HFFc6 (cell line): ENCODE results near the gene MROH2B. TPM values are rescaled to one million over a fixed set of nuclear protein-coding genes. Genes with fewer than 3 reads are reported as not detected.

Experiments used
- DNase-seq: peaks from one replicate; pipeline ENCODE4 v3.0.0-alpha.2; 2018
- H3K27ac Mint-ChIP-seq: 2 replicates; pipeline ENCODE4 v1.8.0; 2020; ENCODE audit warnings: mild to moderate bottlenecking, mixed read lengths
- H3K27me3 Mint-ChIP-seq: 2 replicates; pipeline ENCODE4 v1.8.0; 2021; ENCODE audit warnings: mild to moderate bottlenecking, moderate library complexity, mixed read lengths; ENCODE audit not compliant: insufficient read depth
- H3K36me3 Mint-ChIP-seq: 2 replicates; pipeline ENCODE4 v1.8.0; 2021; ENCODE audit warnings: low read depth, mixed read lengths
- H3K4me1 Mint-ChIP-seq: 2 replicates; pipeline ENCODE4 v1.8.0; 2020; ENCODE audit warnings: low read depth, mixed read lengths
- H3K4me3 Mint-ChIP-seq: 2 replicates; pipeline ENCODE4 v1.8.0; 2020; ENCODE audit warnings: mild to moderate bottlenecking, moderate library complexity, mixed read lengths
- H3K9me3 Mint-ChIP-seq: 2 replicates; pipeline ENCODE4 v1.8.0; 2020; ENCODE audit warnings: mild to moderate bottlenecking, mixed read lengths
- total RNA-seq, 6 experiments: library from RNA; stranded (reverse); fragmentation: NEBNext Ultra II Directional; extraction: Animal tissue kit (Norgen Biotek cat#: 25700); gene quantifications; 2 replicates in 1 of 6; 3 replicates in 5 of 6; pipeline ENCODE4 v1.2.3, GENCODE V29; 2021
- TF ChIP-seq, protein P1 (sequence below): fragments of 200-600 bp; sonication (generic); IDR thresholded peaks from 2 replicates; pipeline ENCODE4 v1.5.0; 2021; ENCODE audit warnings: antibody characterized with exemption, mild to moderate bottlenecking

MROH2B gene
- total RNA-seq, 6 experiments from 2014 or later = not detected

DNA sequence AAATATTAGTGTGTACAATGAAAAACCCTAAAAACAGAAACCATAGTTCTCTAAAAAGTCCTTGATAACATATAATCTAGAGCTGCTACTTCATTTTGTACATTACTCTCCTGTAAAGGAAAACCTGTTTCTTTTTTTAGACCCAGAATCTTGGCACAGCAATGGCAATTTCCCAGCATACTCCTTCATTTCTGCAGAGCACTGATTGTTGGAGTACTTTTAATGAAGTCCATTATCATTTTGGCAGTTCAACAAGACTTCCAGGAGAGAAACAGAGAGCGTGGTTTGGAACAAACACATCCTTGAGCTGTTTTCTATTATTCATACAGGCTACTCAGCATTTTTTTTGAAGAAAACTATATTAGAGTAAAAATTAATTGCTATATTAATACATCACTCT, 22.7 kb upstream of the MROH2B start:
- no peaks in the 10 kb centered on the region; the same call in 1 of the 2 replicates for H3K36me3 Mint-ChIP-seq

DNA sequence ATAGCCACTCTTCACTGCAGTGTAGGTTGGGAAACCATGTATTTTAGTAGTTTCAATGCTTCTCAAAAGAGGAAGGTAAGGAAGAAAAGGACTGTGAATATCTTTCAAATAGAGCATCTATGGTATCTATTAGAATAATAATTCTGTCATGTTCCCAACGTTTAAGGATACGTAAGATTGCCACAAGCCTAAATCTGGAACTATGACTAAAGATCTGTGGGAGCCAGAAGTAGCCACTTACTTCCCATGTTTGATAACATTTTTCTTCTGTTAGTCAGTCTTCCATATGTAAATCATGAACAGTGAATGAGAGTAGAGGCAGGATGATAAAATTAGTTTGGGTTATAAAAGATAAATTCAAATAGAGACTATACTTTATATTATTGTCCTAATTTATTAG, 16.3 kb upstream of the MROH2B start:
- no peak for DNase-seq
- peaks cover 26% of the 10 kb centered on the region; the same call in 1 of the 2 replicates for H3K4me1 Mint-ChIP-seq
- TF ChIP-seq, protein P1, sequence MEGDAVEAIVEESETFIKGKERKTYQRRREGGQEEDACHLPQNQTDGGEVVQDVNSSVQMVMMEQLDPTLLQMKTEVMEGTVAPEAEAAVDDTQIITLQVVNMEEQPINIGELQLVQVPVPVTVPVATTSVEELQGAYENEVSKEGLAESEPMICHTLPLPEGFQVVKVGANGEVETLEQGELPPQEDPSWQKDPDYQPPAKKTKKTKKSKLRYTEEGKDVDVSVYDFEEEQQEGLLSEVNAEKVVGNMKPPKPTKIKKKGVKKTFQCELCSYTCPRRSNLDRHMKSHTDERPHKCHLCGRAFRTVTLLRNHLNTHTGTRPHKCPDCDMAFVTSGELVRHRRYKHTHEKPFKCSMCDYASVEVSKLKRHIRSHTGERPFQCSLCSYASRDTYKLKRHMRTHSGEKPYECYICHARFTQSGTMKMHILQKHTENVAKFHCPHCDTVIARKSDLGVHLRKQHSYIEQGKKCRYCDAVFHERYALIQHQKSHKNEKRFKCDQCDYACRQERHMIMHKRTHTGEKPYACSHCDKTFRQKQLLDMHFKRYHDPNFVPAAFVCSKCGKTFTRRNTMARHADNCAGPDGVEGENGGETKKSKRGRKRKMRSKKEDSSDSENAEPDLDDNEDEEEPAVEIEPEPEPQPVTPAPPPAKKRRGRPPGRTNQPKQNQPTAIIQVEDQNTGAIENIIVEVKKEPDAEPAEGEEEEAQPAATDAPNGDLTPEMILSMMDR = no peak
- H3K27me3 Mint-ChIP-seq = no peaks in the 10 kb centered on the region; the same call in 1 of the 2 replicates
- peak overlapping the region; percentile 21; the same call in 1 of the 2 replicates for H3K4me3 Mint-ChIP-seq
- peak overlapping the region; percentile 69 for H3K27ac Mint-ChIP-seq
- no peaks in the 10 kb centered on the region; the same call in 1 of the 2 replicates for H3K36me3 Mint-ChIP-seq
- H3K9me3 Mint-ChIP-seq = peaks cover 18% of the 10 kb centered on the region; the same call in 1 of the 2 replicates

More for the DNA sequence above, 22.7 kb upstream of the MROH2B start:
- no peak overlapping the region for H3K27ac Mint-ChIP-seq
- peaks cover 10% of the 10 kb centered on the region; the same call in 1 of the 2 replicates for H3K4me1 Mint-ChIP-seq
- no peak for DNase-seq
- no peak overlapping the region for H3K4me3 Mint-ChIP-seq
- H3K27me3 Mint-ChIP-seq = no peaks in the 10 kb centered on the region; the same call in 1 of the 2 replicates
- peaks cover 11% of the 10 kb centered on the region; the same call in 1 of the 2 replicates for H3K9me3 Mint-ChIP-seq
- TF ChIP-seq, protein P1 = no peak

DNA sequence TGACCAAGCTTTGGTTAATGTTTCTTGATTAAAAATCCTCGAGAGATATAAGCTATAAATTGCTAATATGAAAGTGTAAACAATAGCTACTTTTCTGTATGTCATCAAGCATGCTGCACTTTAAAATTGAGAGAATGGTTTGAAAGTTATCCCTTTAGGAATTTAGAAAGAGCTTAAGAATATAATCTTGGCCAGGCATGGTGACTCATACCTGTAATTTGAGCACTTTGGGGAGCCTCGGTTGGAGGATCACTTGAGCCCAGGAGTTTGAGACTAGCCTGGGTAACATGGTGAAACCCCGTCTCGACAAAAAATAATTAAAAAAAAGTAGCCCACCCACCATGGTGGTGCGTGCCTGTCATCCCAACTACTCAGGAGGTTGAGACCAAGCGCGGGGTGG, 12.2 kb upstream of the MROH2B start:
- H3K4me1 Mint-ChIP-seq = peaks cover 25% of the 10 kb centered on the region; the same call in 1 of the 2 replicates
- TF ChIP-seq, protein P1 = no peak
- no peak for DNase-seq
- no peak overlapping the region for H3K27ac Mint-ChIP-seq
- no peak overlapping the region for H3K4me3 Mint-ChIP-seq
- H3K36me3 Mint-ChIP-seq = peaks cover 5% of the 10 kb centered on the region; the same call in 1 of the 2 replicates
- no peaks in the 10 kb centered on the region for H3K27me3 Mint-ChIP-seq
- H3K9me3 Mint-ChIP-seq = peaks cover 33% of the 10 kb centered on the region

DNA sequence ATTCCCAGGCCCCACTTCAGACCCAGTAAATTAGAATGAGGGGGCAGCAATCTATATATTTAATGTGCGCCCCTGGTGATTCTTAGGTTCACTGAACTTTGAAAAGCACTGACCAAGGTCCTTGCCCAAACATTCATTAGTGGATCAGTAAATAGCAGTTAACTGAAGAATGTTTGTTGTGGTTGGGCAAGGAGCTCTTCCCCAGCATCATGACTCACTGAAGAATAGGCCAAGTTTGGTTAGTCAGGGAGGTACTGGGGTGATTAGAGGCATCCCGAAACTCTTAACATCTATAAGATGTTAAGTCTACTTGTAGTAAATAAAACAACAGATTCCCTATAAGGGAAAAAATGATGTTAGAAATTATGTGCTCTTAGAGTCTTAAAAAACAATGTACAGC, 833 bp upstream of the MROH2B start:
- Mint-ChIP-seq H3K27me3 (no peaks in the 10 kb centered on the region), H3K4me3 (no peak overlapping the region), H3K27ac (no peak overlapping the region), H3K4me1 (peaks cover 16% of the 10 kb centered on the region; the same call in 1 of the 2 replicates), H3K36me3 (no peaks in the 10 kb centered on the region), H3K9me3 (no peaks in the 10 kb centered on the region; the same call in 1 of the 2 replicates)
- TF ChIP-seq, protein P1 = no peak
- peak; percentile 38 for DNase-seq

DNA sequence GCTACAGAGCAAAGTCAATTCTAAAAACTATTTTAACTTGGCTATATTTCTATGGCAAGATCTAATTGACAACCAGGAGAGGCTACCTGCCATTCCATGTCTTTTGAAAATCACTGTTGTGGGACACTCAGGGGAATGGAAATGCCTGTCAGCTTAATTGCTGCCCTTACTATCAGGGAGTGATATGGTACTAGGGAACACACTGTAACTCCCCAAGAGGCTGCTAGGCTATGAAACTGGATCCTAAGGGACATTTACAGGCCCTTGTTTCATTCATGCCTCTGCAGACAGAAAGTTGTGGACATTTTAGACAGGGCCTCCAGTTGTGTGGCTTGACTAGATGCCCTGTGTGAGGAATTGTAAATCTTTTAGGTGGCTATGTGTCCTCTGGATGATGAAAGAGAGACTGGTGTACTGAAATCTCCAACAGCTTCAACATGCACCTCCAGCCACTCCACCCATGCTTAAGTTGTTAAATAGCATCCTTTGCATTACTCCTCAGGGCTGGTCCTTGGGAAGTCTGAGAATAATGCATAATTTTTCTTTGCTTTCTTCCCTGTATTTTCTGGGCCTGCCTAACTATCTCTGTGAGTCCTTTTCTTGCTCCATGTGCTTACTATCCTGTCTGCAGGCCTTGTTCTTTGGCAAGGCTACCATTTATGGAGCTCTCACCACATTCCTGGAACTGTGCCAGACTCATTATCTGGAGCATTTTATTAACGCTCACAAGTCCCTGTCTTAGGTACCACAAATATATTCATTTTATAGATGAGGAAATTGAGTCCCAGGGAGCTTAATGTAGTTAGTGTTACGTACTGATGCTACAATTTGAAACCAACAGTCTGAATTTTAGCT, 3.2 kb downstream of the MROH2B start:
- no peaks in the 10 kb centered on the region for H3K27me3 Mint-ChIP-seq
- H3K27ac Mint-ChIP-seq = no peak overlapping the region
- no peak for DNase-seq
- no peaks in the 10 kb centered on the region; the same call in 1 of the 2 replicates for H3K9me3 Mint-ChIP-seq
- no peak overlapping the region for H3K4me3 Mint-ChIP-seq
- H3K4me1 Mint-ChIP-seq = peaks cover 16% of the 10 kb centered on the region; the same call in 1 of the 2 replicates
- TF ChIP-seq, protein P1 = no peak
- H3K36me3 Mint-ChIP-seq = no peaks in the 10 kb centered on the region
